NCI-H128 (cell line): ENCODE measurements around the gene STK39.

Experiments used
- DNase-seq: peaks from one replicate; lab custom pipeline; 2025; ENCODE audit not compliant: unreplicated experiment; lab: John Stamatoyannopoulos, UW

Gene STK39

DNA sequence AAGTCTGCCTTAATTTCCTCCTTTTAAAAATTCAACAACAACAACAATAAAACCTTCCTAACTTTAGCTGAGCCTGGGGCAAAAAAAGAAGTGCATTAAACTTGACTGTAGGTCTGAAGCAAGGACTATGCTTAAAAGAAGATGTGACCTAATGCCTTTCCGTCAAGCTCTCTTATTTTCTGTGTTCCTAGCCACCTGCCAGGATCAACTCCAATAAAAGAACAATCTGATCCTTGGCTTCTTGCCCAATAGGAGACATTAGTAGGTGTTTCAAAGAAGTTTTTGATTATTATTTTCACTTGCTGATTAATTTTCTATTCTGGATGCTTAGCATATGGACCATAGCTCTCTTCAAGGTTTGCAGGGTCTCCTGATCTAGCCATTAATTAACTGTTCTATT, 237.5 kb downstream of the STK39 start:
- no peak for DNase-seq

DNA sequence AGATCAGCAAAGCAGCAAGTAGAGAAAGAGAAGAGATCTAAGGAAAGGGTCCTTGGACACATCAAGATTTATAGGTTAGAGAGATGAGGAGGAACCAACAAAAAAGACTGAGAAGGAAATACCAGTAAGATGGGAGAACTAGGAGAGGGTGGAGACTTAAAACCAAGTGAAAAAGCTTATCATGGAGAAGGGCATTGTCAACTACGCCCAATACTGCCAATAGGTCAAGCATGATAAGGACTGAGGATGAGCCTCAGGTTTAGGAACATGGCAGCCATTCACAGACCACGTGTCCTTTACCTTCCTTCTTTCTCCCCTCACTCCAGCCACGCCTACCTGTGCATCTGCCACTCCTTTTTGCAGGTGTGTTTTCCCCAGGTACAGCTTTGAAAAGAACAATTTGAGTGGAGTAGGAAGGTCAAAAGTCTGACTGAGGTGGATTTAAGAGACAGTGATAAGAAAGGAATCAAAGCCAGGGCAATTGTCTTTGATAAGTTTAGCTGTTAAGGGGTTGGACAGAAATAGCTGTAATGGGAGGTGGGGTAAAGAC, 238.7 kb downstream of the STK39 start:
- no peak for DNase-seq

GRCh38 chr2:168006498-168006897, 240.9 kb downstream of the STK39 start:
- DNase-seq: no peak

- DNase-seq: no peak
Observed at GRCh38 chr2:168005586-168005985, 241.8 kb downstream of the STK39 start.

- DNase-seq: no peak
Observed at GRCh38 chr2:168003876-168004275, 243.5 kb downstream of the STK39 start.

DNA sequence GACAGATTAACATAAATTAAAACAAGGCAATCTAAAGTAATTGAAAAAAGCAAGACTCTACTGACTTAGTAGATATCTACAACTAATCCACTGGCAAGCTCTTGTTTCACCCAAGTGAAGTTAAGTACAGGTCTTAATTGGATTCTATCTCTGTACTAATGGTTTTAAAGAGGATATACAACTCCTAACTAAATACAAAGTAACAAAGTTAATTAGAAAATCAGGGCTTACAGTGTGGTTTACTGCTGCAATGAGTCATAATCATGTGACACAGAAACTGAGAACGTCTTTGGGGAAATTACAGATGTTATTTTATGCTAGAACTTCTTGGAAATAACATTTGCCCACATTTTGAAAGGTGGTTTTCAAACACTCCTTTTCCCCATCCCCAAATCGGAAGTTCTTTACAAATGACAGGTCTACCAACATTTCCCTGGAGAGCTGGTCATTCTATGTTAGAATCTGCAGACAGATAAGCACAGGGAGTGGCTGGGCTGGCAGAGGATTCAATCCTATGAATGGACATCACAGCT, 245.3 kb downstream of the STK39 start:
- DNase-seq: no peak

DNA sequence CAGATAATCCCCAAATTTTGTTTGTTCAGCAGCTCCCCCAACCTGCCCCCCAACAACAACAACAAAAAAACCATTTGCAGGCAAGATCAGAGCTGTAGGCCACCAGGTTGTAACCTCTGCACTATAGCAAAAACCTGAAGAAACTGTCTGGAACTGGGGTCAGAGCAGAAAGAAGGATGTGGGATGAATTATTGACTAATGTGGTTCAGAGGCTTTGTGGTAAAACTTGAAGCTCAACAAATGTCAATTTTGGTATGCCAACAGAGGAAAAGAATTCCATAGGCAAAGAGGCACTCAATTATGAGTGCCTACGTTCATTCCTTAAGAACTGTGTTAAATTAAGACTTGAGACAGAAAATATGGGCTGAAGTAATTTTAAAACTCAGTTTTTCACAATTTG, 255.1 kb downstream of the STK39 start:
- no peak for DNase-seq

- DNase-seq: no peak
Observed at GRCh38 chr2:167990062-167990461, 257.3 kb downstream of the STK39 start.

GRCh38 chr2:167988296-167988695, 259.1 kb downstream of the STK39 start:
- DNase-seq: no peak

DNA sequence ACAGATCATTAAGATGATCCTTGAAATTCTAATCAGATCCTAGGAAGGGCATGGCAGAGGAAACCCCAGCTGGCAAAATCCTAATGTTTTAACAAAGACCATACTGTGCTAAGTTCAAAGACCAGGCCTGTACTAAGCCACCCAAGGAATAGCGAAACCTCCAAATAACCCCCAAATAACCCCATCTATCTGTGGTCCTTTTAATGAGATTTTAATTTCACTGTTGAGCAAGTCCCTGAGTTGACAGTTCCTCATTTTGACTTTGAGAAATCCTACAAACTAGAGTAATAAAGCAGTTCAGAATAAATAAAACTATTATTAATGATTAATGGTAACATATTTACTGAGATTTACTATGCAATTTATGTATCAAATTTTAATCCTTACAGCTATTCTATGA, 259.8 kb downstream of the STK39 start:
- no peak for DNase-seq

DNA sequence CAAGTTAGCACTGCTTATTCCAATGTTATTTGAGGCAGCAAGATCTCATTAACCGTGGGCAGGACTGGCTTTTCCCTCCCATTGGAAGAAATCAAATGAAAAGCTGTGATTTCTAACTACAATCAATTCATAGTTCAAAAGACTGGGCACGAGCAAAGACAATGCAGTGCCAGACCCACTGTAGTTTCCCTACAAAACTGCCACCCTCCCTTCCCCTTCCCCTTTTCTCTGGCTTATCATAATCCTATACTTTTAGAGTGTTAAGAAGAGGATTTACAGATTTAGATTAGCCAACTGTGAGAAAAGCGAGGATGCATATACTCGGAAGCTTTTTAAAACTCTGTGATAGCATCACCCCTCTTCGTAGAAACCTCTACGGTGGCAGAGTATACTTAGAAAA, 260.4 kb downstream of the STK39 start:
- DNase-seq: no peak

DNA sequence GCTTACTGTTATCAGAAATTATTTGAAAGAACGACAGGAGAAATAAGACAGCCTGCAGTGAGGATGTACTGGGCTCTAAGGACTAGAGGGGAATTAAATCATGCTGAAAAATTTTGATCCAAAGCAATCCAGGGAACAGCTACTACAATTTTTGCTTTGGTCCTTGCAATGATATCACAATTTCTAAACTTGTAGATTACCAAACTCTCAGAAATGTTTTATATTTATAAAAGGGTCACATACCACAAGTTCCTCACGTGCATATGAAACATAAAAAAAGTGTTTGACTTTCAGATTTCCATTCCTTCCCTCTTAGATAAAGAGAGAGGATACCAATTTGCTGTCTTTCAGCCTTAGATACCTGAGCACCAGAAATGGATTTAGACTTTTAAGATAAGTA, 261.2 kb downstream of the STK39 start:
- no peak for DNase-seq

DNA sequence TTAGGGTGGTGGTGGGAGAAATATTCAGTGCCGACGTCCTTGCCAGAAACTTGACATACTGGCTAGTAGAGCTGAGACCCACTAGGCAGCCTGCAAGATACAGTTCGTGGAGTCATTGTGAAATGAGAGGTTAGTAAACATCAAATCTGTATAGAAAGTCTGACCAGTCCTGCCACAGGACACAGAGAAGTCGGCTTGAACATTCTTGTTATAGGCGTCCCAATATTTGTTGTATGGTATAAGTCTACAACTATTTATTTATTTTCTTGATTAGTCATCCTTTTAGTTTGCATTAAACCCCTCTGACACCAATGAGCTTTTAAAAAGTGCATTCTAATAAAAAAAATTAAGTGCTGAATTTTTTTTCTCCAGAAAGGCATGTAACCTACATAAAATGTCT, 265.4 kb downstream of the STK39 start:
- DNase-seq: no peak

GRCh38 chr2:167980439-167980838, 267.0 kb downstream of the STK39 start:
- DNase-seq: no peak

DNA sequence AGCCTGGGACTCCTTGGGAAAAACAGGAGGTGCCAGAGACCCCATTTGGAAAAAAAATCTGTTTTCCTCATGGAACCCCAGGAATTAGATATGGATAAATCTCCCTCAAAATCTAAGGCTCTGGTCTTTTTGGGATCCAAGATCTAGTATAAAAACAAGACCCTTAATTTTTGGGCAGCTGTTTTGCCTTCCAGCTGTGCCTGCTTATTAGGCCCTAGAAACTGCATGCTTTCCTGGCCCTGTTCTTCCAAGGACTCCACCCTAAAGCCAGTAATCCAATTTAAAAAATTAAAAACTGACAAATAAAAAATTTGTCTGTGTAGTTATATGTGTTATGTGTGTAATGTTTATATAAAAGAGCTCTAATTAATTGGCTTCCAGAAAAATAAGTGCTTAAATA, 274.6 kb downstream of the STK39 start:
- no peak for DNase-seq

DNA sequence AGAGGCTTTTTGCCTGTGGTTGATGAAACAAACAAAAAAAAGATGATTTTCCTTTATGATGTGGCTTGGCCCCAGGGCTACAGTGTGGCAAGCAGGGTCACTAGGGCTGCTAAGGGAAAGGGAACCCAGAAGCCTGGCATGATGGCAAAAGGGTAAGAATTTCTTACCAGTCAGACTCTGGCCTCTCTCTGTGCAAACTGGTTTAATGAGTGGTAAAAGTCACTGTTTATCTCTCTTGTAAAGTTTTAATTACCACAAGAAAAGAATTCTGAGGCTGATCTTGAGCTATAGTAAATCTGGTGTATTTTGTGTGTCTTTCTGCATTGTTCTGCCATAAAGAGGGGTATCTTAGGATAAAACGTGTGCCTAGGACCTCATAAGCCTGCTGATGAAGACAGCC, 275.4 kb downstream of the STK39 start:
- DNase-seq: no peak

- no peak for DNase-seq
Observed at GRCh38 chr2:167966937-167967913, 280.2 kb downstream of the STK39 start.

DNA sequence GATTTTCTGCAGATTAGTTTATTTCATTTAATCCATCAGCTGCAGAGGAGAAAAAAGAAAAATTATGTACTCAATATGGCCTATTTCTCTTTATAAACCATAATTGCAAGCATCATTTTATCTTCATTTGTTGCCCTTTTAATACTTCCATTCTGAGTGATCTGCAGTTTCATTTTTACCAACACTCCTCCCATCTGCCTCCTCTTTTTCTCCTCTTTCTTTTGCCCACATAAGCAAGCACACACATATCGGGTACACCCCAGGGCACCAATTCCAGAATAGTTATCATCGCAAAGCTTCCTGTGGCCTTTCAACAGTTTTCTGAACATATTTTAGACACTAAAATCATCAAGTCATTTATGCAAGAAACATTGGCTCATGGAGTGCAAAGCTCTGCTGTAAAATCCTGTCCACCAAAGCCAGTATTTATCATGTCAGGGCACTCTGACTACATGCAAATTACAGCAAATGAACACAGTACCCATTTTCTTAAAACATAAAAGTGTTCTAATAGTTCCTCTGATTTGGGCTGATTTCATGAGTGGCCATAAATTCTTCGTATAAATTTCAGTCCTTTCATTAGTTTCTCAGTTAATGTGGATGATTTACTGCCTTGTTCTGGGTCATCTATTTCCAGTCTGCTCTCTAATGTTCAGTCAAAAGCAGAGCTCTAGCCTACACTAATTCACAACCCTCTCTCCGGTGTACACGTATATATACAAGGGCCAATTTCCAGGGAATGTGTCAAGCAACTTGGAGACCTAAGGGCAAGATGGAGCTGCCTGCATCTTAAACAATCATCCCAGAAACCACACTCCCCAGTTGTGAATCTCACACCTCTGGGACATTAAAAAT, 281.3 kb downstream of the STK39 start:
- DNase-seq: no peak

DNA sequence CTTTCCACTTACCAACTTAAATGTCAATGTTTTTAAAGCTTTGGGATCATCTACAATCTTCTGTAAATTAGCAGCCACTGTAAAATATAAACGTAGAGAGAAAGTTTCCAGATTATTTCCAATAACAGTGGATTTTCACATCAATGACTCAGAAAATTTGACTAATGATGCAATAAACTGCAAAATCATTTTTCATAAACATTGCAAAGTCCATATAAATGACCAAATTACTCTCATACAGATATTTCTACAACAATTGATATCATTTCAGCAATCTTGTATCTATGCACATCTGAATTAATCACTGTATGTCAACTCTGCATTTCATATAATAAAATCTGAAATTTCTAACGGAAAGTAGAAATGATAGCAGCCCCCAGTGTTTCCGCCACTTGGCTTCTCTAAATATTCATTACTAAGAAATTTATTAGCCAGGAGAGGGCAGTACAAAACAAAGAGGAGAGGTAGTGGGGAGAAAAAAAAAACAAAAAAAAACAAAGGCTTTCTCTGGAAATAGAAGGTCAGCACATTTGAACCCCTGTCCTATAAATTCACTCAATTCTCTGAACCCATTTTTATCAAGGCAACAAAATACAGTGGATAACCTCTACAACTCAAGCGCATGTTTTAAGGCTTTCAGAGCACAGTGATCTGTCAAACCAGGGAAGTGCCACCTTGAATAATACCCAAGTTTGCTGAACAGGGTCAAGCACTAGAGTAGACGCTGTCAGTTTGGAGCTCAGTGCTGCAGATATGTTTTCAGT, 282.6 kb downstream of the STK39 start:
- DNase-seq: no peak

GRCh38 chr2:167963899-167964649, 283.3 kb downstream of the STK39 start:
- DNase-seq: no peak
